H1 (cell line): Measurements from ENCODE around the gene SLC39A11. TPM values are rescaled to one million over a fixed set of nuclear protein-coding genes. Genes with fewer than 3 reads are reported as not detected.

Source experiments
- CTCF ChIA-PET: fragments of 300-600 bp; sonication (Branson Sonifier 250); formaldehyde crosslinking; loops from one replicate; lab custom pipeline; 2021; ENCODE audit not compliant: partially characterized antibody; lab: Charles Lee
- POLR2A ChIA-PET: fragments of 300-600 bp; sonication (Branson Sonifier 250); formaldehyde crosslinking; loops from one replicate; lab custom pipeline; 2021; ENCODE audit warnings: inconsistent platforms; ENCODE audit not compliant: partially characterized antibody; lab: Charles Lee
- DNase-seq, 2 experiments: peaks; one replicate each; pipeline versions ENCODE4 v3.0.0 to v3.0.0-alpha.2; 2010 to 2022; ENCODE audit warnings: low spot score in 2 of 2, low read depth in 1 of 2, mixed read lengths in 1 of 2
- FAIRE-seq: peaks from 2 replicates; lab custom pipeline; 2011; peaks lifted over from hg19 to GRCh38; lab: Jason Lieb, UNC
- H2AFZ ChIP-seq: 2 replicates; pipeline ENCODE4 v1.8.1; 2012; ENCODE audit warnings: low read length, inconsistent platforms
- H2AK5ac ChIP-seq: 2 replicates; pipeline ENCODE4 v1.6.1; 2013; ENCODE audit warnings: low read depth, low read length
- H2BK120ac ChIP-seq: replicated peaks from 2 replicates; pipeline ENCODE3; 2013; ENCODE audit warnings: low read depth, low read length, inconsistent platforms
- H2BK12ac ChIP-seq: 2 replicates; pipeline ENCODE4 v1.6.1; 2013; ENCODE audit warnings: low read depth, low read length
- H2BK15ac ChIP-seq: 2 replicates; pipeline ENCODE4 v1.6.1; 2013; ENCODE audit warnings: low read length
- H2BK20ac ChIP-seq: 2 replicates; pipeline ENCODE4 v1.6.1; 2013; ENCODE audit warnings: low read length
- H2BK5ac ChIP-seq: 2 replicates; pipeline ENCODE4 v1.6.1; 2013; ENCODE audit warnings: low read depth, low read length
- H3K14ac ChIP-seq: 2 replicates; pipeline ENCODE4 v1.6.1; 2013; ENCODE audit warnings: inconsistent platforms; ENCODE audit not compliant: insufficient read length
- H3K18ac ChIP-seq: 2 replicates; pipeline ENCODE4 v1.6.1; 2013; ENCODE audit warnings: low read length; ENCODE audit errors: extremely low read depth
- H3K23ac ChIP-seq: 2 replicates; pipeline ENCODE4 v1.6.1; 2013; ENCODE audit warnings: inconsistent platforms; ENCODE audit not compliant: insufficient read length
- H3K23me2 ChIP-seq: 2 replicates; pipeline ENCODE4 v1.6.1; 2013; ENCODE audit warnings: low read depth, low read length
- H3K27ac ChIP-seq: 2 replicates; pipeline ENCODE4 v1.6.1; 2011; ENCODE audit warnings: low read depth, low read length, inconsistent platforms
- H3K27me3 ChIP-seq, 4 experiments: replicated peaks in 1 of 4; 1 replicate in 1 of 4; 2 replicates in 3 of 4; pipeline versions ENCODE4 v1.6.1 to v1.8.1; 2011 to 2013; ENCODE audit warnings: low read length in 3 of 4, mild to moderate bottlenecking in 3 of 4, inconsistent platforms in 2 of 4, mixed read lengths in 2 of 4, moderate library complexity in 1 of 4; ENCODE audit not compliant: control insufficient read depth in 3 of 4, insufficient read depth in 3 of 4; ENCODE audit errors: extremely low read depth in 1 of 4
- H3K36me3 ChIP-seq, 4 experiments: 2 replicates each; pipeline versions ENCODE4 v1.6.1 to v1.8.1; 2011 to 2013; ENCODE audit warnings: mild to moderate bottlenecking in 4 of 4, low read length in 3 of 4, moderate library complexity in 2 of 4, control low read depth in 1 of 4, inconsistent platforms in 1 of 4; ENCODE audit not compliant: insufficient read depth in 4 of 4, control insufficient read depth in 2 of 4
- H3K4ac ChIP-seq: replicated peaks from 2 replicates; pipeline ENCODE3; 2013; ENCODE audit warnings: low read length, low read depth, mixed read lengths, inconsistent platforms; ENCODE audit not compliant: insufficient read length
- H3K4me1 ChIP-seq, 4 experiments: replicated peaks in 1 of 4; 1 replicate in 1 of 4; 2 replicates in 3 of 4; pipeline versions ENCODE4 v1.6.1 to v1.8.1; 2011 to 2013; ENCODE audit warnings: low read length in 3 of 4, inconsistent platforms in 2 of 4, mixed read lengths in 1 of 4; ENCODE audit not compliant: insufficient read depth in 4 of 4, control insufficient read depth in 3 of 4
- H3K4me2 ChIP-seq, 2 experiments: 2 replicates each; pipeline versions ENCODE4 v1.6.1 to v1.8.1; 2011 to 2013; ENCODE audit warnings: low read depth in 2 of 2, low read length in 2 of 2, control low read depth in 1 of 2, inconsistent platforms in 1 of 2, mild to moderate bottlenecking in 1 of 2; ENCODE audit not compliant: insufficient read depth in 1 of 2
- H3K4me3 ChIP-seq, 4 experiments: fragments of 200-600, 300-600 bp in 1 of 4; sonication (generic), shearing (Covaris generic), sonication (Bioruptor Twin) in 1 of 4; 2 replicates each; pipeline versions ENCODE4 v1.5.1 to v1.8.1; 2011 to 2016; ENCODE audit warnings: low read length in 4 of 4, low read depth in 3 of 4, control low read depth in 2 of 4, inconsistent platforms in 2 of 4, mild to moderate bottlenecking in 2 of 4, mixed read lengths in 1 of 4, moderate library complexity in 1 of 4; ENCODE audit not compliant: insufficient read depth in 2 of 4; ENCODE audit errors: extremely low read depth in 1 of 4
- H3K56ac ChIP-seq: replicated peaks from 2 replicates; pipeline ENCODE3; 2013; ENCODE audit warnings: low read depth, mild to moderate bottlenecking, mixed read lengths, low read length, inconsistent platforms; ENCODE audit not compliant: insufficient read length
- H3K79me1 ChIP-seq: 2 replicates; pipeline ENCODE4 v1.6.1; 2013; ENCODE audit warnings: low read depth, low read length, control low read depth
- H3K79me2 ChIP-seq, 2 experiments: 2 replicates each; pipeline versions ENCODE4 v1.6.1 to v1.8.1; 2012 to 2013; ENCODE audit warnings: low read length in 2 of 2, mild to moderate bottlenecking in 2 of 2, inconsistent platforms in 1 of 2; ENCODE audit not compliant: insufficient read depth in 2 of 2, control insufficient read depth in 1 of 2
- H3K9ac ChIP-seq, 4 experiments: replicated peaks in 1 of 4; 1 replicate in 1 of 4; 2 replicates in 3 of 4; pipeline versions ENCODE4 v1.6.1 to v1.8.1; 2011 to 2013; ENCODE audit warnings: low read depth in 3 of 4, low read length in 3 of 4, control low read depth in 2 of 4, mild to moderate bottlenecking in 2 of 4, moderate library complexity in 2 of 4, inconsistent platforms in 1 of 4; ENCODE audit errors: extremely low read depth in 1 of 4
- H3K9me3 ChIP-seq, 2 experiments: 2 replicates each; pipeline versions ENCODE4 v1.6.1 to v1.8.1; 2012 to 2013; ENCODE audit warnings: mild to moderate bottlenecking in 2 of 2, moderate library complexity in 2 of 2, control low read depth in 1 of 2, inconsistent platforms in 1 of 2, low read depth in 1 of 2, low read length in 1 of 2, mixed read lengths in 1 of 2; ENCODE audit not compliant: insufficient read depth in 2 of 2
- H4K20me1 ChIP-seq, 2 experiments: replicated peaks in 1 of 2; 2 replicates each; pipeline versions ENCODE3 to v1.8.1; 2011 to 2013; ENCODE audit warnings: inconsistent platforms in 2 of 2, low read length in 2 of 2, mild to moderate bottlenecking in 1 of 2; ENCODE audit not compliant: insufficient read depth in 2 of 2, control insufficient read depth in 1 of 2
- H4K5ac ChIP-seq: 2 replicates; pipeline ENCODE4 v1.6.1; 2013; ENCODE audit warnings: low read length, low read depth, mixed read lengths, inconsistent platforms; ENCODE audit not compliant: insufficient read length
- H4K8ac ChIP-seq: 2 replicates; pipeline ENCODE4 v1.8.0; 2013; ENCODE audit warnings: mild to moderate bottlenecking, moderate library complexity, low read length, inconsistent platforms; ENCODE audit not compliant: insufficient read depth; ENCODE audit errors: extremely low read depth
- H4K91ac ChIP-seq: replicated peaks from 2 replicates; pipeline ENCODE3; 2013; ENCODE audit warnings: low read length, mixed read lengths, inconsistent platforms; ENCODE audit not compliant: insufficient read length
- ASH2L ChIP-seq: fragments of 200-600, 300-600 bp; sonication (generic); IDR thresholded peaks from one replicate; pipeline ENCODE4 v1.7.1; 2017; ENCODE audit warnings: low read length
- ATF3 ChIP-seq: IDR thresholded peaks from 2 replicates; pipeline ENCODE4 v1.6.1; 2011; ENCODE audit warnings: low read depth, mild to moderate bottlenecking, low read length; ENCODE audit not compliant: insufficient read depth
- E2F6 ChIP-seq: IDR thresholded peaks from 2 replicates; pipeline ENCODE4 v1.6.1; 2012; ENCODE audit warnings: inconsistent platforms
- HDAC2 ChIP-seq, 2 experiments: fragments of 300-600 bp in 1 of 2; sonication (generic) in 1 of 2; IDR thresholded peaks; 2 replicates each; pipeline ENCODE4 v1.6.1; 2011 to 2012; ENCODE audit warnings: low read depth in 2 of 2, low read length in 2 of 2, mild to moderate bottlenecking in 2 of 2, moderate library complexity in 2 of 2, borderline replicate concordance in 1 of 2, inconsistent platforms in 1 of 2
- JUN ChIP-seq: IDR thresholded peaks from 2 replicates; pipeline ENCODE4 v1.6.1; 2011; ENCODE audit warnings: low read depth, mild to moderate bottlenecking, improper control_type of control experiment, low read length
- TBP ChIP-seq: IDR thresholded peaks from 2 replicates; pipeline ENCODE4 v1.6.1; 2011; ENCODE audit warnings: low read depth, low read length, improper control_type of control experiment
- WGBS, 2 experiments: shearing (Covaris generic) in 1 of 2; methylation state at CpG; one replicate each; pipeline versions ENCODE4 v1.1.6 to v1.1.7; 2013 to 2015; ENCODE audit warnings: low lambda C conversion rate in 2 of 2, mixed read lengths in 2 of 2, inconsistent platforms in 1 of 2, low coverage in 1 of 2, missing lambda C conversion rate in 1 of 2; ENCODE audit not compliant: insufficient replicate concordance in 2 of 2, insufficient coverage in 1 of 2, insufficient read length in 1 of 2; ENCODE audit errors: extremely low coverage in 1 of 2, missing lambda C conversion rate in 1 of 2; 5-methylcytosine and 5-hydroxymethylcytosine counted together
- long read RNA-seq, 2 experiments: library from RNA in 1 of 2; library from capped mRNA in 1 of 2; stranded (forward); transcript quantifications; one replicate each; pipeline ENCODE4 v2.0.0, GENCODE V29; 2021; ENCODE audit warnings: inconsistent platforms in 1 of 2
- polyA minus RNA-seq, 3 experiments: library from RNA; depleted of rRNA, polyadenylated mRNA; stranded (reverse); fragments of >200 nt; gene quantifications; 1 replicate in 2 of 3; 2 replicates in 1 of 3; pipeline ENCODE4 v1.2.3, GENCODE V29; 2011
- polyA plus RNA-seq, 7 experiments: library from polyadenylated mRNA; depleted of rRNA in 3 of 7; stranded (reverse) in 5 of 7; unstranded in 2 of 7; fragments of >200 nt in 5 of 7; fragments of 200-250 nt in 2 of 7; gene quantifications; 1 replicate in 5 of 7; 2 replicates in 1 of 7; 4 replicates in 1 of 7; pipeline versions ENCODE4 v1.2.1 to v1.2.3, GENCODE V29; 2011 to 2013; ENCODE audit warnings: missing spikeins in 2 of 7, mixed read lengths in 2 of 7
- total RNA-seq: library from RNA; stranded (reverse); fragmentation: NEBNext Ultra II Directional; extraction: Animal tissue kit (Norgen Biotek cat#: 25700); gene quantifications from 2 replicates; pipeline ENCODE4 v1.2.1, GENCODE V29; 2021

SLC39A11 gene
- total RNA-seq = 19.1 and 19.6 TPM in 2 replicates
- polyA plus RNA-seq (2011; rRNA removed) = 12.2 and 17.9 TPM in 2 replicates
- polyA plus RNA-seq (2011; cell fraction: cytosol; rRNA removed) = 10.6 TPM
- polyA plus RNA-seq (2011; cell fraction: nucleus; rRNA removed) = 22.0 TPM
- polyA plus RNA-seq (2012, experiment 1 of 2) = 12.8 to 16.8 TPM (median 15.2 TPM) in 4 replicates
- polyA plus RNA-seq (2012, experiment 2 of 2) = 6.8 TPM
- 10.8 TPM for polyA plus RNA-seq (2013, experiment 1 of 2)
- 13.1 TPM for polyA plus RNA-seq (2013, experiment 2 of 2)
- 29.6 and 35.7 TPM in 2 replicates for polyA minus RNA-seq (2011; rRNA and poly(A)+ RNA removed)
- 8.4 TPM for polyA minus RNA-seq (2011; cell fraction: cytosol; rRNA and poly(A)+ RNA removed)
- polyA minus RNA-seq (2011; cell fraction: nucleus; rRNA and poly(A)+ RNA removed) = 40.7 TPM
- long read RNA-seq, experiment 1, partial matches to known transcripts = 1 of 6 reads
- long read RNA-seq, experiment 1, other reads (novel, unspliced or antisense) = 4 of 6 reads
- long read RNA-seq, experiment 2, partial matches to known transcripts = 0 of 5 reads
- long read RNA-seq, experiment 2, other reads (novel, unspliced or antisense) = 4 of 5 reads

GRCh38 chr17:73092523-73093135 is at the start of gene SLC39A11:
TSS of gene SLC39A11 (minus strand) at chr17:73092688. CDS start at chr17:73088764, 3,924 bp downstream.
- Histone ChIP-seq H3K56ac (peak within 1 kb of the TSS; percentile 63), H3K36me3 (no peaks in the 10 kb centered on the region; a peak in 3 of 8 replicates), H3K4me3 (peak within 1 kb of the TSS; percentile 77 to 81 (median 79)), H2BK5ac (peak within 1 kb of the TSS; percentile 85; the same call in 1 of the 2 replicates), H3K27ac (no peak within 1 kb of the TSS), H4K8ac (no peak within 1 kb of the TSS), H4K91ac (peak within 1 kb of the TSS; percentile 95), H3K27me3 (0 out of 7 replicates have a peak, but pooled peaks cover 0 to 2% (median 0%) of the 10 kb centered on the region in 4 experiments), H3K4me1 (peaks cover 7 to 9% (median 8%) of the 10 kb centered on the region in 4 experiments), H3K23ac (no peak within 1 kb of the TSS), H3K14ac (peak within 1 kb of the TSS; percentile 13), H3K4ac (no peak within 1 kb of the TSS), H2BK120ac (no peak within 1 kb of the TSS), H3K79me1 (no peaks in the 10 kb centered on the region), H3K9ac (no peak within 1 kb of the TSS; a peak in 1 of 7 replicates), H3K23me2 (peaks cover 8% of the 10 kb centered on the region), H2BK12ac (peak within 1 kb of the TSS; percentile 53; the same call in 1 of the 2 replicates), H2AK5ac (no peak within 1 kb of the TSS), H3K4me2 (peak within 1 kb of the TSS; percentile 77 to 82), H2AFZ (peak within 1 kb of the TSS; percentile 89), H3K9me3 (no peaks in the 10 kb centered on the region), H2BK15ac (0 out of 2 replicates have a peak within 1 kb of the TSS, but pooled peaks have one; percentile 65), H4K20me1 (no peaks in the 10 kb centered on the region), H4K5ac (peak within 1 kb of the TSS; percentile 52), H3K79me2 (peaks cover 0 to 4% of the 10 kb centered on the region in 2 experiments; a peak in 1 of 4 replicates), H2BK20ac (0 out of 2 replicates have a peak within 1 kb of the TSS, but pooled peaks have one; percentile 72), H3K18ac (peak within 1 kb of the TSS; percentile 53; the same call in 1 of the 2 replicates)
- FAIRE-seq (peak; percentile 19), DNase-seq (peak; percentile 80 to 94)
- CTCF ChIA-PET = interaction anchor here (0.6 to 1.4 kb wide), 5 partner anchors 17 to 106 kb away, joined by 3 to 4 read pairs (median 3); no protein-coding TSS in a partner anchor
- WGBS, 2 experiments = 19% methylated on average over 23 of the region's 23 CpGs; no CpG with 5 or more reads in 1 of the 2 experiments
- POLR2A ChIA-PET = interaction anchor here (1.0 to 2.0 kb wide), 3 partner anchors 36 to 100 kb away, joined by 3 to 5 read pairs (median 4); partner anchors contain the start of gene COG1
- TF ChIP-seq E2F6 (peak; percentile 82), TBP (no peak), ATF3 (0 out of 2 replicates have a peak, but pooled peaks have one; percentile 25), HDAC2 (IDR thresholded peaks at IDR 0.05; ENCODE audit: borderline replicate concordance in 1 of 2, low read depth in 2 of 2, low read length in 2 of 2) (no peak; a peak in 1 of 4 replicates), JUN (no peak), ASH2L (peak; percentile 51)
